K562 (cell line): ENCODE data around the gene NBEAL2. TPM values are rescaled to one million over a fixed set of nuclear protein-coding genes. Genes with fewer than 3 reads are reported as not detected.

ENCODE experiments used
- ATAC-seq: fragments of 200-7000 bp; cut with Tn5 transposase; 3 replicates; pipeline ENCODE4 v1.9.1; 2020; ENCODE audit warnings: moderate library complexity
- BruUV-seq: library from RNA; stranded (reverse); fragments of 400-500 nt; replicated peaks from 2 replicates; lab custom pipeline; 2021; lab: Mats Ljungman, UMichigan
- CTCF ChIA-PET: fragments of 300-600 bp; formaldehyde crosslinking; extraction: SDS; loops from one replicate; lab custom pipeline; 2021; ENCODE audit warnings: low intra/inter-chr PET ratio; lab: Yijun Ruan, JAX
- POLR2A ChIA-PET: fragments of 300-600, 350-650 bp; sonication (Branson Sonifier 250); formaldehyde crosslinking; extraction: SDS; loops from one replicate; lab custom pipeline; 2021; ENCODE audit warnings: antibody characterized with exemption, inconsistent platforms; lab: Yijun Ruan, JAX
- DNase-seq, 4 experiments: peaks; one replicate each; pipeline versions ENCODE4 v3.0.0 to v3.0.0-alpha.2; 2011 to 2018; ENCODE audit warnings: low spot score in 3 of 4, mixed read lengths in 3 of 4; ENCODE audit errors: extremely low read depth in 1 of 4
- FAIRE-seq: peaks from 2 replicates; lab custom pipeline; 2011; peaks lifted over from hg19 to GRCh38; lab: Jason Lieb, UNC
- H2AFZ ChIP-seq: 2 replicates; pipeline ENCODE4 v1.6.0; 2011; ENCODE audit warnings: low read depth, low read length, control low read depth, inconsistent platforms
- H3K27ac ChIP-seq: fragments of 200-600 bp; 3 replicates; pipeline ENCODE4 v1.8.0; 2011; ENCODE audit warnings: low read depth, mild to moderate bottlenecking, control low read depth, inconsistent platforms, low read length, moderate library complexity, mixed read lengths; ENCODE audit errors: extremely low read depth
- H3K27me3 ChIP-seq, 2 experiments: fragments of 300-600 bp in 1 of 2; 2 replicates in 1 of 2; 3 replicates in 1 of 2; pipeline versions ENCODE4 v1.6.0 to v1.8.0; 2011; ENCODE audit warnings: inconsistent platforms in 2 of 2, low read length in 2 of 2, mild to moderate bottlenecking in 1 of 2, mixed read lengths in 1 of 2, moderate library complexity in 1 of 2; ENCODE audit not compliant: control insufficient read depth in 2 of 2, insufficient read depth in 2 of 2
- H3K36me3 ChIP-seq: fragments of 300-600 bp; 3 replicates; pipeline ENCODE4 v1.8.0; 2011; ENCODE audit warnings: mild to moderate bottlenecking, low read length, inconsistent platforms; ENCODE audit not compliant: control insufficient read depth, insufficient read depth
- H3K4me1 ChIP-seq, 2 experiments: fragments of 200-600 bp in 1 of 2; replicated peaks in 1 of 2; 2 replicates in 1 of 2; 3 replicates in 1 of 2; pipeline versions ENCODE4 v1.5.1 to v1.8.0; 2011; ENCODE audit warnings: inconsistent platforms in 2 of 2, low read length in 2 of 2, mild to moderate bottlenecking in 1 of 2, mixed read lengths in 1 of 2, moderate library complexity in 1 of 2; ENCODE audit not compliant: control insufficient read depth in 2 of 2, insufficient read depth in 2 of 2
- H3K4me2 ChIP-seq: 2 replicates; pipeline ENCODE4 v1.6.1; 2011; ENCODE audit warnings: low read length, control low read depth, inconsistent platforms, mixed read lengths; ENCODE audit not compliant: insufficient read depth
- H3K4me3 ChIP-seq: fragments of 200-600 bp; sonication (generic), shearing (Covaris generic); 2 replicates; pipeline ENCODE4 v1.5.1; 2016; ENCODE audit warnings: control low read depth, inconsistent platforms
- H3K79me2 ChIP-seq: fragments of 200-600 bp; 3 replicates; pipeline ENCODE4 v1.8.0; 2011; ENCODE audit warnings: low read length, inconsistent platforms; ENCODE audit not compliant: control insufficient read depth, insufficient read depth
- H3K9ac ChIP-seq, 2 experiments: 2 replicates each; pipeline versions ENCODE4 v1.6.0 to v1.6.1; 2011; ENCODE audit warnings: low read depth in 2 of 2, low read length in 2 of 2, control low read depth in 1 of 2, inconsistent platforms in 1 of 2, mild to moderate bottlenecking in 1 of 2, mixed read lengths in 1 of 2; ENCODE audit not compliant: insufficient read depth in 1 of 2
- H3K9me1 ChIP-seq: one replicate; pipeline ENCODE4 v1.6.0; 2011; ENCODE audit warnings: inconsistent platforms, mild to moderate bottlenecking, low read length, moderate library complexity; ENCODE audit not compliant: control insufficient read depth, insufficient read depth
- H3K9me3 ChIP-seq: replicated peaks from 2 replicates; pipeline ENCODE4 v1.5.1; 2011; ENCODE audit warnings: low read depth, low read length, inconsistent platforms; ENCODE audit not compliant: control insufficient read depth, insufficient read depth
- H4K20me1 ChIP-seq: replicated peaks from 2 replicates; pipeline ENCODE4 v1.6.1; 2011; ENCODE audit warnings: low read length, inconsistent platforms, mixed read lengths; ENCODE audit not compliant: control insufficient read depth, insufficient read depth
- BHLHE40 ChIP-seq: IDR thresholded peaks from 2 replicates; pipeline ENCODE4 v1.6.1; 2011; ENCODE audit warnings: low read length, improper control_type of control experiment
- CHD2 ChIP-seq: IDR thresholded peaks from 2 replicates; pipeline ENCODE4 v1.6.1; 2011; ENCODE audit warnings: low read depth, low read length
- DACH1 ChIP-seq: fragments of 450-650 bp; IDR thresholded peaks from 2 replicates; pipeline ENCODE4 v1.6.1; 2018; ENCODE audit not compliant: partially characterized antibody
- FIP1L1 ChIP-seq: fragments of 200-400 bp; formaldehyde crosslinking; IDR thresholded peaks from 2 replicates; pipeline ENCODE4 v1.6.1; 2018; ENCODE audit warnings: mild to moderate bottlenecking, low read depth, low read length; ENCODE audit not compliant: poor library complexity, severe bottlenecking
- FOXA1 ChIP-seq: fragments of 450-650 bp; IDR thresholded peaks from 2 replicates; pipeline ENCODE4 v1.6.1; 2016; ENCODE audit warnings: mild to moderate bottlenecking, borderline replicate concordance
- NFE2L1 ChIP-seq: fragments of 450-650 bp; IDR thresholded peaks from 2 replicates; pipeline ENCODE4 v1.6.1; 2016; ENCODE audit warnings: missing genetic modification characterization, low read depth, mild to moderate bottlenecking, missing compliant biosample characterization, moderate library complexity, borderline replicate concordance
- NR3C1 ChIP-seq: sonication (generic); formaldehyde crosslinking; IDR thresholded peaks from 2 replicates; pipeline ENCODE4 v1.8.1; 2022; ENCODE audit warnings: missing genetic modification reagents
- PRMT5 ChIP-seq: sonication (generic); formaldehyde crosslinking; IDR thresholded peaks from 2 replicates; pipeline ENCODE4 v1.5.0; 2020; ENCODE audit warnings: missing genetic modification reagents
- RNF2 ChIP-seq: sonication (generic); IDR thresholded peaks from 2 replicates; pipeline ENCODE4 v1.6.1; 2016
- SIN3B ChIP-seq: fragments of 450-650 bp; IDR thresholded peaks from 2 replicates; pipeline ENCODE4 v1.6.1; 2017; ENCODE audit warnings: low read depth, mild to moderate bottlenecking, moderate library complexity
- SMARCE1 ChIP-seq: fragments of 450-650 bp; IDR thresholded peaks from 2 replicates; pipeline ENCODE4 v1.7.1; 2016; ENCODE audit warnings: mild to moderate bottlenecking
- THRAP3 ChIP-seq: fragments of 450-650 bp; IDR thresholded peaks from 2 replicates; pipeline ENCODE4 v1.6.1; 2016; ENCODE audit warnings: mild to moderate bottlenecking, inconsistent platforms, borderline replicate concordance
- U2AF1 ChIP-seq: fragments of 200-400 bp; formaldehyde crosslinking; optimal IDR thresholded peaks from 2 replicates; pipeline ENCODE3; 2017; ENCODE audit warnings: mild to moderate bottlenecking, low read depth, low read length, moderate library complexity
- ZKSCAN1 ChIP-seq: fragments of 150-350 bp; IDR thresholded peaks from 2 replicates; pipeline ENCODE4 v1.6.1; 2016; ENCODE audit warnings: low read depth, low read length
- ZNF253 ChIP-seq: fragments of 250-450 bp; sonication (Bioruptor Pico); conservative IDR thresholded peaks from 2 replicates; pipeline ENCODE4 v1.6.1; 2021; ENCODE audit warnings: mild to moderate bottlenecking
- ZNF707 ChIP-seq: fragments of 250-450 bp; sonication (Bioruptor Pico); conservative IDR thresholded peaks from 2 replicates; pipeline ENCODE4 v1.8.0; 2022; ENCODE audit warnings: inconsistent platforms, mild to moderate bottlenecking, moderate library complexity
- WGBS: fragments of 100-300 bp; shearing (Covaris generic); methylation state at CpG from one replicate; pipeline ENCODE4 v1.1.6; 2016; ENCODE audit warnings: low coverage, mixed read lengths; ENCODE audit not compliant: insufficient coverage; ENCODE audit errors: missing lambda C conversion rate; 5-methylcytosine and 5-hydroxymethylcytosine counted together
- in situ Hi-C: fragments of 300-500 bp; cut with MboI; formaldehyde crosslinking; loops from 4 replicates; pipeline ENCODE4 v1.15.0; 2018; ENCODE audit warnings: inconsistent platforms, mixed read lengths
- intact Hi-C: fragments of 100-400 bp; cut with micrococcal nuclease; formaldehyde crosslinking; loops from 2 replicates; pipeline ENCODE4 v1.14.2; 2022
- polyA plus RNA-seq, 8 experiments: library from polyadenylated mRNA; depleted of rRNA in 4 of 8; stranded (reverse) in 5 of 8; unstranded in 3 of 8; fragments of >200 nt; fragmentation: Nextera tagmentation in 2 of 8; fragmentation: Illumina TruSeq in 1 of 8; extraction: Ambion mirVana in 2 of 8; extraction: Trizol in 1 of 8; gene quantifications; 2 replicates each; pipeline versions ENCODE4 v1.2.1 to v1.2.3, GENCODE V29; 2011 to 2014; ENCODE audit warnings: inconsistent platforms in 1 of 8, missing spikeins in 1 of 8
- total RNA-seq, 7 experiments: library from RNA; depleted of rRNA in 6 of 7; stranded (reverse); fragments of >200 nt in 6 of 7; fragmentation: Illumina TruSeq in 2 of 7; extraction: Trizol in 2 of 7; gene quantifications; 2 replicates each; pipeline versions ENCODE4 v1.2.1 to v1.2.3, GENCODE V29; 2011 to 2021; ENCODE audit warnings: low replicate concordance in 1 of 7
- TF ChIP-seq, protein P1 (sequence below), 3 experiments: IDR thresholded peaks in 2 of 3; conservative IDR thresholded peaks in 1 of 3; 2 replicates each; pipeline ENCODE4 v1.5.1; 2011 to 2012; ENCODE audit warnings: low read length in 3 of 3, mild to moderate bottlenecking in 3 of 3, control low read depth in 2 of 3, improper control_type of control experiment in 1 of 3, inconsistent platforms in 1 of 3, low read depth in 1 of 3, mixed read lengths in 1 of 3, moderate library complexity in 1 of 3; ENCODE audit not compliant: insufficient read depth in 2 of 3
- TF ChIP-seq, protein P2 (sequence below): sonication (generic); formaldehyde crosslinking; IDR thresholded peaks from 2 replicates; pipeline ENCODE4 v1.8.0; 2023; ENCODE audit warnings: mild to moderate bottlenecking, missing genetic modification reagents
- TF ChIP-seq, protein P3 (sequence below), 2 experiments: fragments of 450-650 bp; IDR thresholded peaks; 2 replicates each; pipeline ENCODE4 v1.6.1; 2016

The NBEAL2 gene
- total and polyA plus RNA-seq, 9 of the 15 experiments (the other 6 are each of a cell fraction or from before 2014, with no cell fraction given) = 0.06 to 114 (median 29.6) TPM

DNA sequence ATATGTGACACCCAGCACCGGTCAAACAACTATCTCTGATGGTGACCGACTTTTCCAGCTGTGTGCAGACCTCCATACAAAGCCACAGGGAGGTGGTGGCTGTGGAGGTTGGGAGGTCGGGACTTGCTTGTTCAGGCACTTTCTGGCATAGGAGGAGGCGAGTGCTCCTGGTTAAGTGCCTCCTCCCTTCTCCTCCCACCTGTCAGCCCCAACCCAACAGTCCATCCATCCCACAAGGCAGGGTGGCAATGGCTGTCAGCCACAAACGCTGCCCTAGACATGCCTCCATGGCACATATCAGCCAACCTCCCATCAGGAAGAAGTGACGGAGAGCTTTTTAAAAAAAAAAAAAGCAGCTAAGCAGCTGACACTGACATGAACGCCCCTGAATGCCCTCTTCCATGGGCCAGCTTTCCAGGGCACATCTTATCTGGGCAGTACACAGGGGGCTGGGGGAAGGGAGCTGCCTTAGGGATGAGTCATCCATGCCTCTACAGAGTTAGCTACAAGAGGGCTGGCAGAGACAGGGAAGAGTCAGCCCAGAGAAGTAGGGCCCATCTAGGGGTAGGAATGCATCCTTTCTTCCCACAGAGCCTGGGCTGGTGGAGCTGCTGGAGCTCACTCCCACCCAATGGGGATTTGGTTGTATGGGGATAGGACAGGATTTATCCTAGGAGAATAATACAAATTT lies 44.2 kb upstream of the NBEAL2 start:
- Histone ChIP-seq H4K20me1 (peaks cover 43% of the 10 kb centered on the region), H3K9ac (peak overlapping the region in 1 of 2 experiments; percentile 9; a peak in 2 of 4 replicates), H3K9me1 (peaks cover 12% of the 10 kb centered on the region), H3K27ac (peak overlapping the region; percentile 42; the same call in 2 of the 3 replicates), H3K4me2 (no peak overlapping the region; the same call in 1 of the 2 replicates), H3K4me1 (peaks cover 39 to 40% of the 10 kb centered on the region in 2 experiments), H3K4me3 (no peak overlapping the region), H3K79me2 (peaks cover 96% of the 10 kb centered on the region), H3K27me3 (no peaks in the 10 kb centered on the region), H3K9me3 (no peaks in the 10 kb centered on the region), H2AFZ (no peak overlapping the region), H3K36me3 (peaks cover 81% of the 10 kb centered on the region)
- in situ Hi-C loops (no loop called here), intact Hi-C loops (no loop called here)
- FAIRE-seq (peak; percentile 89), ATAC-seq (peak; percentile 81), DNase-seq (peak; percentile 84 to 88 (median 86))
- POLR2A ChIA-PET = interaction anchor here (0.6 to 1.9 kb wide), 14 partner anchors 9 to 379 kb away, joined by 3 to 14 read pairs (median 4); partner anchors contain the start of genes CCDC12 and NBEAL2
- 33% methylated on average over 7 of the region's 7 CpGs for WGBS
- CTCF ChIA-PET = no interaction called here
- BruUV-seq = no TSS peak
- TF ChIP-seq NFE2L1 = no peak
- no peak for TF ChIP-seq DACH1
- no peak for TF ChIP-seq PRMT5 (CRISPR knock-in tag)
- no peak for TF ChIP-seq FOXA1
- TF ChIP-seq ZNF253 (CRISPR knock-in tag) = no peak
- no peak for TF ChIP-seq U2AF1
- TF ChIP-seq, protein P1, sequence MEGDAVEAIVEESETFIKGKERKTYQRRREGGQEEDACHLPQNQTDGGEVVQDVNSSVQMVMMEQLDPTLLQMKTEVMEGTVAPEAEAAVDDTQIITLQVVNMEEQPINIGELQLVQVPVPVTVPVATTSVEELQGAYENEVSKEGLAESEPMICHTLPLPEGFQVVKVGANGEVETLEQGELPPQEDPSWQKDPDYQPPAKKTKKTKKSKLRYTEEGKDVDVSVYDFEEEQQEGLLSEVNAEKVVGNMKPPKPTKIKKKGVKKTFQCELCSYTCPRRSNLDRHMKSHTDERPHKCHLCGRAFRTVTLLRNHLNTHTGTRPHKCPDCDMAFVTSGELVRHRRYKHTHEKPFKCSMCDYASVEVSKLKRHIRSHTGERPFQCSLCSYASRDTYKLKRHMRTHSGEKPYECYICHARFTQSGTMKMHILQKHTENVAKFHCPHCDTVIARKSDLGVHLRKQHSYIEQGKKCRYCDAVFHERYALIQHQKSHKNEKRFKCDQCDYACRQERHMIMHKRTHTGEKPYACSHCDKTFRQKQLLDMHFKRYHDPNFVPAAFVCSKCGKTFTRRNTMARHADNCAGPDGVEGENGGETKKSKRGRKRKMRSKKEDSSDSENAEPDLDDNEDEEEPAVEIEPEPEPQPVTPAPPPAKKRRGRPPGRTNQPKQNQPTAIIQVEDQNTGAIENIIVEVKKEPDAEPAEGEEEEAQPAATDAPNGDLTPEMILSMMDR (IDR thresholded peaks at IDR 0.05 in 2 of 3, conservative IDR thresholded peaks at IDR 0.05 in 1 of 3; ENCODE audit: insufficient read depth in 2 of 3, low read depth in 1 of 3, low read length in 3 of 3) = peak; percentile 26 to 47 (median 44); a peak in 4 of 6 replicates
- TF ChIP-seq BHLHE40 = peak; percentile 50; the same call in 1 of the 2 replicates
- 0 out of 2 replicates have a peak, but pooled peaks have one; percentile 44 for TF ChIP-seq CHD2
- TF ChIP-seq RNF2 = no peak
- no peak for TF ChIP-seq ZKSCAN1
- TF ChIP-seq SMARCE1 = peak; percentile 92
- TF ChIP-seq, protein P2, sequence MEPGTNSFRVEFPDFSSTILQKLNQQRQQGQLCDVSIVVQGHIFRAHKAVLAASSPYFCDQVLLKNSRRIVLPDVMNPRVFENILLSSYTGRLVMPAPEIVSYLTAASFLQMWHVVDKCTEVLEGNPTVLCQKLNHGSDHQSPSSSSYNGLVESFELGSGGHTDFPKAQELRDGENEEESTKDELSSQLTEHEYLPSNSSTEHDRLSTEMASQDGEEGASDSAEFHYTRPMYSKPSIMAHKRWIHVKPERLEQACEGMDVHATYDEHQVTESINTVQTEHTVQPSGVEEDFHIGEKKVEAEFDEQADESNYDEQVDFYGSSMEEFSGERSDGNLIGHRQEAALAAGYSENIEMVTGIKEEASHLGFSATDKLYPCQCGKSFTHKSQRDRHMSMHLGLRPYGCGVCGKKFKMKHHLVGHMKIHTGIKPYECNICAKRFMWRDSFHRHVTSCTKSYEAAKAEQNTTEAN = no peak
- no peak for TF ChIP-seq THRAP3
- no peak for TF ChIP-seq SIN3B
- no peak for TF ChIP-seq NR3C1 (CRISPR knock-in tag)
- TF ChIP-seq FIP1L1 = no peak
- TF ChIP-seq ZNF707 = no peak
- TF ChIP-seq, protein P3, sequence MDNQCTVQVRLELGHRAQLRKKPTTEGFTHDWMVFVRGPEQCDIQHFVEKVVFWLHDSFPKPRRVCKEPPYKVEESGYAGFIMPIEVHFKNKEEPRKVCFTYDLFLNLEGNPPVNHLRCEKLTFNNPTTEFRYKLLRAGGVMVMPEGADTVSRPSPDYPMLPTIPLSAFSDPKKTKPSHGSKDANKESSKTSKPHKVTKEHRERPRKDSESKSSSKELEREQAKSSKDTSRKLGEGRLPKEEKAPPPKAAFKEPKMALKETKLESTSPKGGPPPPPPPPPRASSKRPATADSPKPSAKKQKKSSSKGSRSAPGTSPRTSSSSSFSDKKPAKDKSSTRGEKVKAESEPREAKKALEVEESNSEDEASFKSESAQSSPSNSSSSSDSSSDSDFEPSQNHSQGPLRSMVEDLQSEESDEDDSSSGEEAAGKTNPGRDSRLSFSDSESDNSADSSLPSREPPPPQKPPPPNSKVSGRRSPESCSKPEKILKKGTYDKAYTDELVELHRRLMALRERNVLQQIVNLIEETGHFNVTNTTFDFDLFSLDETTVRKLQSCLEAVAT (IDR thresholded peaks at IDR 0.05) = 0 out of 4 replicates have a peak, but pooled peaks of 1 of the 2 experiments have one; percentile 62
